Spleen (tissue), 11 donors: ENCODE measurements around the gene EP400. TPM values are rescaled to one million over a fixed set of nuclear protein-coding genes. Genes with fewer than 3 reads are reported as not detected.

Experiments used
- DNase-seq: peaks from one replicate; pipeline ENCODE4 v3.0.0-alpha.2; 2020
- H3K27ac ChIP-seq, 8 donors: fragments of 200-600 bp; sonication (generic) in 7 of 8; 1 replicate in 4 of 8; 2 replicates in 4 of 8; pipeline versions ENCODE4 v1.5.0 to v1.8.0; 2016 to 2021; ENCODE audit warnings: inconsistent platforms in 4 of 8, mild to moderate bottlenecking in 4 of 8, moderate library complexity in 1 of 8
- H3K27me3 ChIP-seq, 7 donors: fragments of 200-600 bp; sonication (generic) in 6 of 7; replicated peaks in 1 of 7; 1 replicate in 4 of 7; 2 replicates in 3 of 7; pipeline versions ENCODE4 v1.5.0 to v1.8.0; 2016 to 2021; ENCODE audit warnings: inconsistent platforms in 3 of 7, mild to moderate bottlenecking in 1 of 7
- H3K36me3 ChIP-seq, 6 donors: fragments of 200-600 bp; sonication (generic) in 5 of 6; 1 replicate in 4 of 6; 2 replicates in 2 of 6; pipeline versions ENCODE4 v1.5.0 to v1.8.0; 2016 to 2021; ENCODE audit warnings: inconsistent platforms in 2 of 6
- H3K4me1 ChIP-seq, 6 donors: fragments of 200-600 bp; sonication (generic) in 5 of 6; 1 replicate in 3 of 6; 2 replicates in 3 of 6; pipeline versions ENCODE4 v1.5.0 to v1.8.0; 2016 to 2021; ENCODE audit warnings: inconsistent platforms in 3 of 6
- H3K4me3 ChIP-seq, 8 donors: fragments of 200-600 bp; sonication (generic) in 7 of 8; 1 replicate in 4 of 8; 2 replicates in 4 of 8; pipeline versions ENCODE4 v1.5.0 to v1.8.0; 2016 to 2021; ENCODE audit warnings: inconsistent platforms in 4 of 8, mild to moderate bottlenecking in 4 of 8, moderate library complexity in 2 of 8
- H3K9me3 ChIP-seq, 8 donors: fragments of 200-600 bp; sonication (generic) in 7 of 8; 1 replicate in 4 of 8; 2 replicates in 4 of 8; pipeline versions ENCODE4 v1.5.0 to v1.8.0; 2016 to 2021; ENCODE audit warnings: inconsistent platforms in 4 of 8
- POLR2A ChIP-seq, 3 donors: fragments of 450-650 bp; IDR thresholded peaks; one replicate each; pipeline ENCODE4 v1.5.1; 2017; ENCODE audit warnings: antibody characterized with exemption in 3 of 3, mild to moderate bottlenecking in 1 of 3
- POLR2AphosphoS5 ChIP-seq, 3 donors: sonication (generic); formaldehyde crosslinking; IDR thresholded peaks; one replicate each; pipeline ENCODE4 v1.5.1; 2017; ENCODE audit warnings: antibody characterized with exemption in 3 of 3
- WGBS, 5 donors: extraction: QIAGEN DNeasy Blood & Tissue Kit in 3 of 5; methylation state at CpG; one replicate each; pipeline versions ENCODE4 v1.1.5 to v1.1.7; 2013 to 2018; 5-methylcytosine and 5-hydroxymethylcytosine counted together
- intact Hi-C: fragments of 100-400 bp; cut with DNase I; formaldehyde crosslinking; loops from one replicate; pipeline ENCODE4 v1.15.0; 2023; ENCODE audit warnings: low total_unique reads
- polyA plus RNA-seq, 3 donors: library from polyadenylated mRNA; stranded (reverse); fragments of 200-250 nt; gene quantifications; one replicate each; pipeline ENCODE4 v1.2.1, GENCODE V29; 2013
- total RNA-seq, 7 donors: library from RNA; depleted of rRNA in 3 of 7; stranded (reverse); fragments of >200 nt in 3 of 7; fragmentation: NEBNext Ultra II Directional in 4 of 7; extraction: Animal tissue kit (Norgen Biotek cat#: 25700) in 4 of 7; gene quantifications; one replicate each; pipeline versions ENCODE4 v1.1.0 to v1.2.1, GENCODE V29; 2016 to 2021
- TF ChIP-seq, protein P1 (sequence below), 11 experiments: fragments of 200-600 bp in 7 of 11; fragments of 450-650 bp in 4 of 11; sonication (generic) in 4 of 11; IDR thresholded peaks in 8 of 11; conservative IDR thresholded peaks in 3 of 11; 1 replicate in 7 of 11; 2 replicates in 4 of 11; pipeline versions ENCODE4 v1.4.0 to v1.8.0; 2016 to 2021; ENCODE audit warnings: antibody characterized with exemption in 11 of 11, inconsistent platforms in 4 of 11, mild to moderate bottlenecking in 1 of 11
- donor health status: healthy with polysubstance abuse.
- donor health status: DM: no; HTN: no; CAD: no; lungs with moderate emphysema.
- donor health status: DM: no; HTN: no; CAD: no.
- donor health status: Bipolar disorder and iron deficiency.
- donor health status: healthy.
- donor health status: DM: no; HTN: no; CAD: no.
- donor health status: DM: yes; HTN: yes; CAD: no.

EP400 gene
- total and polyA plus RNA-seq, 10 donors = 11.8 to 70.2 (median 45.6) TPM

DNA sequence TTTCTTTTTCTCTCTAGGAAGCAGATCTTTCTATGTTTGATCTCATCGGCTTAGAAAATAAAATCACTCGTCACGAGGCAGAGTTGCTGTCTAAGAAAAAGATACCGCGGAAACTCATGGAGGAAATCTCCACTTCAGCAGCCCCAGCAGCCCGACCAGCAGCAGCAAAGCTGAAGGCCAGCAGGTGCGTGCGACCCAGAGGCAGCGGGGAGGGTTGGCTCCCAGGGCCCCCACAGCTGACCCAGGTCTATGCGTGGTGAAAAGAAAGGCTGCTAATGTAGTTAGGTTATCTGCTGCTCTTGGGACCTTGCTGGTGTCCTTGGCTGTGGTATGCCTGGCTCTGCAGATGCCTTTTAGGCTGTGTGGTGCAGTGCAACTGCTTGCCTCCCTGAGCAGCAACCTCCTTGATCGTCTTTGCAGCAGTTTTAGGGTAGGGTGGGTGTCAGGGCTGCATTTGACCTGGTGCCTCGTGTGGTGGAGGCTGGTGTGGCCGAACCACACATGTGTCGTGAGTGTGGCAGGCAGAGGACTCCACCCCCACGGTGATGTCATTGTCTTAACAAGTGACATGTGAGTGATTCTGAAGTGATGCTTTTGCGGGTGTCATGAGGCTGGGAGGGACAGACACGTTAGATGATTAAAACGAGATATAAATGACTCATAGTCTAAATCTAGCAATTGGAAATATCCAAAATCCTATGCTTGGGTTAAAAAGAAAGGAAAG, 68.6 kb downstream of the EP400 start:
- DNase-seq = no peak
- no peaks in the 10 kb centered on the region for H3K9me3 ChIP-seq
- no peak overlapping the region for H3K4me3 ChIP-seq
- peaks cover 0 to 100% (median 89%) of the 10 kb centered on the region in 6 donors for H3K36me3 ChIP-seq
- peak in 2 of 3 donors; percentile 44 to 56 for TF ChIP-seq POLR2AphosphoS5 (IDR thresholded peaks at IDR 0.05)
- TF ChIP-seq, protein P1, sequence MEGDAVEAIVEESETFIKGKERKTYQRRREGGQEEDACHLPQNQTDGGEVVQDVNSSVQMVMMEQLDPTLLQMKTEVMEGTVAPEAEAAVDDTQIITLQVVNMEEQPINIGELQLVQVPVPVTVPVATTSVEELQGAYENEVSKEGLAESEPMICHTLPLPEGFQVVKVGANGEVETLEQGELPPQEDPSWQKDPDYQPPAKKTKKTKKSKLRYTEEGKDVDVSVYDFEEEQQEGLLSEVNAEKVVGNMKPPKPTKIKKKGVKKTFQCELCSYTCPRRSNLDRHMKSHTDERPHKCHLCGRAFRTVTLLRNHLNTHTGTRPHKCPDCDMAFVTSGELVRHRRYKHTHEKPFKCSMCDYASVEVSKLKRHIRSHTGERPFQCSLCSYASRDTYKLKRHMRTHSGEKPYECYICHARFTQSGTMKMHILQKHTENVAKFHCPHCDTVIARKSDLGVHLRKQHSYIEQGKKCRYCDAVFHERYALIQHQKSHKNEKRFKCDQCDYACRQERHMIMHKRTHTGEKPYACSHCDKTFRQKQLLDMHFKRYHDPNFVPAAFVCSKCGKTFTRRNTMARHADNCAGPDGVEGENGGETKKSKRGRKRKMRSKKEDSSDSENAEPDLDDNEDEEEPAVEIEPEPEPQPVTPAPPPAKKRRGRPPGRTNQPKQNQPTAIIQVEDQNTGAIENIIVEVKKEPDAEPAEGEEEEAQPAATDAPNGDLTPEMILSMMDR (IDR thresholded peaks at IDR 0.05 in 8 of 11, conservative IDR thresholded peaks at IDR 0.05 in 3 of 11) = no peak
- 78 to 91% (median 83%) methylated on average over 18 of the region's 18 CpGs for WGBS, 5 donors
- intact Hi-C loops = no loop called here
- H3K4me1 ChIP-seq = no peaks in the 10 kb centered on the region
- no peak overlapping the region for H3K27ac ChIP-seq
- H3K27me3 ChIP-seq = no peaks in the 10 kb centered on the region

DNA sequence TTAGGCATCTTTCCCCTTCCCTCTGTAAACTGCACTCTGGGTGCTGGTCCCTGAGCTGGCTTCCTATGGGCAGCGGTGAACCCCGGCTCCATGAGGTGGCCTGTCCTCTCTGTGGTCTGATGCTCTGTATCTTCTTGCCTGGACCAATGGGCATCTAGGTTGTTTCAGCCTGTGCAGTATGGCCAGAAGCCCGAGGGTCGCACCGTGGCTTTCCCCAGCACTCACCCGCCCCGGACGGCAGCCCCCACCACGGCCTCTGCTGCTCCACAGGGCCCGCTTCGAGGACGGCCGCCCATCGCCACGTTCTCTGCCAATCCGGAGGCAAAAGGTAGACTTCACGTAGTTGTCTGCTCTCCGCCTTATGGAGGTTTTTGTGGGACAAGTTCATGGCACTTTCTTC, 70.1 kb downstream of the EP400 start:
- WGBS, 5 donors = 97 to 98% (median 97%) methylated on average over 18 of the region's 18 CpGs
- H3K4me3 ChIP-seq = no peak overlapping the region
- peaks cover 0 to 100% (median 89%) of the 10 kb centered on the region in 6 donors for H3K36me3 ChIP-seq

DNA sequence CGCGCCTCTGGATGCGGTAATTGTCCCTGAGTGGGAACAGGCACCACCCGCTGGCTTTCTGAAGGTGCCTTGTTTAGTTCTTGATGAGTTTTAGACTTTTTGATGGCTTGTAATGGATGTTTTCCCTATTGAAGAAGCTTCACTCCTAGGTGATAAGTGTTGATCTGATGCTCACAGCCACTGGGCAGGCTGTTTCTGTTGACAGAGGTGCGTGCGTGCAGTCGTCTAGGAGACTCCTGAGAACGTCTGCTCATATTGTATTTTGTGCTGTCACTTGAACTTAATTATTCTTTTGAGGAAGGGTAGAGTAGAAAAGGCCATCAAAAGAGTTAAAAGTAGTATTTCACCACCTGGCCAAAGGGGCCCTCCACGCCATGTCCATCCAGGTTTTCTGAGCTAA, 70.5 kb downstream of the EP400 start:
- WGBS, 5 donors = 95 to 98% (median 96%) methylated on average over 9 of the region's 9 CpGs

More for the DNA sequence above, 70.1 kb downstream of the EP400 start:
- TF ChIP-seq POLR2AphosphoS5 (IDR thresholded peaks at IDR 0.05) = no peak
- TF ChIP-seq, protein P1 (IDR thresholded peaks at IDR 0.05 in 8 of 11, conservative IDR thresholded peaks at IDR 0.05 in 3 of 11) = no peak
- no peak for TF ChIP-seq POLR2A (IDR thresholded peaks at IDR 0.05)
- Histone ChIP-seq H3K27ac (no peak overlapping the region), H3K9me3 (no peaks in the 10 kb centered on the region), H3K4me1 (no peaks in the 10 kb centered on the region), H3K27me3 (no peaks in the 10 kb centered on the region)
- no peak for DNase-seq
- intact Hi-C loops = no loop called here

DNA sequence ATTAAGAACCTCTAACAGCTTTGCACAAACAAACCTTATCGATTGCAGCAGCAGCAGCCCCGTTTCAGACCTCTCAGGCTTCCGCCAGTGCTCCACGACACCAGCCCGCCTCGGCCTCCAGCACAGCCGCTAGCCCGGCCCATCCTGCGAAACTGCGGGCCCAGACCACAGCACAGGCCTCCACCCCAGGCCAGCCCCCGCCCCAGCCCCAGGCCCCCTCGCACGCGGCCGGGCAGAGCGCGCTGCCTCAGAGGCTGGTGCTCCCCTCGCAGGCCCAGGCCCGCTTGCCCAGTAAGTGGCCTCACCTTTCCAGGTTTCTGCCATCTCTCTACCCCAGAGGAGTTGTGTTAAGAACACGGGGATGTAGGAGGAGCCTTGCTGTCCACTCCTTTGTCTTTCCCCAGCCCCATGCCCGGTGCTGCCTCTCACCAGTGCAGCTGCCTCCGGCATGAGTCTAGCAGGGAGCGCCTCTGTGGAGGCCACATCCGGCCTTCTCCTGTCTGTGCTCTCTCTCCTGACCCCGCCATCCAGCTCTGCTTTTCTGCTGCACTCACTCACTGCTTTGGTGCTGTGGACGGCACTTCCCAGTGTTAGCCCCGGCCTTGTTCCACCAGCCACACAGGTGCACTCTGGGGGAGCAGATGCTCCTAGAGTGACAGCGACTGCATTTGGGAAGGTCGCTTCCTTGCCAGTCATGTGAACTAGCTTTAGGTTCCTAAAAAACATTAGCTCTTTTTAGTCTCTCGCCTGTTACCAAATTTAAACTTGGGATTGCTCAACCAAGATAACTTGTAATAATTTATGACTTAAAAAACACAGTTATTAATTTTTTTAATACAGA, 71.5 kb downstream of the EP400 start:
- no peak for TF ChIP-seq POLR2A (IDR thresholded peaks at IDR 0.05)
- Histone ChIP-seq H3K4me1 (no peaks in the 10 kb centered on the region), H3K27ac (no peak overlapping the region), H3K36me3 (peaks cover 0 to 100% (median 90%) of the 10 kb centered on the region in 6 donors), H3K9me3 (no peaks in the 10 kb centered on the region), H3K27me3 (no peaks in the 10 kb centered on the region), H3K4me3 (no peak overlapping the region)
- no peak for DNase-seq
- 91 to 96% (median 91%) methylated on average over 24 to 30 of the region's 30 CpGs for WGBS, 5 donors
- intact Hi-C loops = no loop called here

More for the DNA sequence above, 70.5 kb downstream of the EP400 start:
- Histone ChIP-seq H3K27me3 (no peaks in the 10 kb centered on the region), H3K4me1 (no peaks in the 10 kb centered on the region), H3K27ac (no peak overlapping the region), H3K4me3 (no peak overlapping the region), H3K36me3 (peaks cover 0 to 100% (median 89%) of the 10 kb centered on the region in 6 donors), H3K9me3 (no peaks in the 10 kb centered on the region)
- DNase-seq = no peak
- intact Hi-C loops = no loop called here
- TF ChIP-seq POLR2AphosphoS5 (IDR thresholded peaks at IDR 0.05) = no peak

DNA sequence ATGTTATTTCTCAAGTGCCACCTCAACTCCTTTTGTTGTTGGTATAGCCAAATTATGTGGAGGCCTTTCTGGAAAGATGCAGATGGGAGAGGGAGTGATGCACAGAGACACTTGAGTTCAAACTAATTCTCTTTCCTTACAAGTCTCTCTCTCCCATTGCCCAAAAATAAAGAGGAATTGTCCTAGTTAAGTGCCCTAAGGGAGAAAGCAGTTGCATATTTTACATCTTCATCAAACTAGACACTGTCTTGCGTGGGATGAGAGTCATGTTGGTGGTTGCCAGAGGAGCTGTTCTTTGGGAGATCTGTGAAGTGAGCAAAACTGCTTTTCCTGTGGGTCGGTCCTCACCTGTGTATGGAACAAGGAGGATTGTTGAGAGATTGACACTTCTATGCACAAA, 72.2 kb downstream of the EP400 start:
- intact Hi-C loops = no loop called here
- Histone ChIP-seq H3K27me3 (no peaks in the 10 kb centered on the region), H3K36me3 (peaks cover 0 to 100% (median 92%) of the 10 kb centered on the region in 6 donors), H3K9me3 (no peaks in the 10 kb centered on the region), H3K4me3 (no peak overlapping the region), H3K4me1 (no peaks in the 10 kb centered on the region), H3K27ac (no peak overlapping the region)
- DNase-seq = no peak
- 90 to 98% (median 95%) methylated on average over 2 of the region's 2 CpGs for WGBS, 5 donors
- TF ChIP-seq POLR2A (IDR thresholded peaks at IDR 0.05) (no peak), POLR2AphosphoS5 (IDR thresholded peaks at IDR 0.05) (no peak)
- TF ChIP-seq, protein P1 (IDR thresholded peaks at IDR 0.05 in 8 of 11, conservative IDR thresholded peaks at IDR 0.05 in 3 of 11) = no peak
